GM21529 (cell line): ENCODE data around the gene SEPTIN1.
A peak's percentile ranks its signal among the peaks of the same experiment; 100 is the strongest.

Source experiments
- ATAC-seq: cut with Tn5 transposase; IDR thresholded peaks from one replicate; pipeline ENCODE4 v1.9.1; 2021; ENCODE audit not compliant: unreplicated experiment

The SEPTIN1 gene, protein sequence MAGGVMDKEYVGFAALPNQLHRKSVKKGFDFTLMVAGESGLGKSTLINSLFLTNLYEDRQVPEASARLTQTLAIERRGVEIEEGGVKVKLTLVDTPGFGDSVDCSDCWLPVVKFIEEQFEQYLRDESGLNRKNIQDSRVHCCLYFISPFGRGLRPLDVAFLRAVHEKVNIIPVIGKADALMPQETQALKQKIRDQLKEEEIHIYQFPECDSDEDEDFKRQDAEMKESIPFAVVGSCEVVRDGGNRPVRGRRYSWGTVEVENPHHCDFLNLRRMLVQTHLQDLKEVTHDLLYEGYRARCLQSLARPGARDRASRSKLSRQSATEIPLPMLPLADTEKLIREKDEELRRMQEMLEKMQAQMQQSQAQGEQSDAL

GRCh38 chr16:30382111-30382881 is at the start of gene SEPTIN1:
Gene SEPTIN1 (minus strand): TSS chr16:30382561. CDS start chr16:30382542, 19 bp downstream.
- ATAC-seq, result peak; percentile 33

DNA sequence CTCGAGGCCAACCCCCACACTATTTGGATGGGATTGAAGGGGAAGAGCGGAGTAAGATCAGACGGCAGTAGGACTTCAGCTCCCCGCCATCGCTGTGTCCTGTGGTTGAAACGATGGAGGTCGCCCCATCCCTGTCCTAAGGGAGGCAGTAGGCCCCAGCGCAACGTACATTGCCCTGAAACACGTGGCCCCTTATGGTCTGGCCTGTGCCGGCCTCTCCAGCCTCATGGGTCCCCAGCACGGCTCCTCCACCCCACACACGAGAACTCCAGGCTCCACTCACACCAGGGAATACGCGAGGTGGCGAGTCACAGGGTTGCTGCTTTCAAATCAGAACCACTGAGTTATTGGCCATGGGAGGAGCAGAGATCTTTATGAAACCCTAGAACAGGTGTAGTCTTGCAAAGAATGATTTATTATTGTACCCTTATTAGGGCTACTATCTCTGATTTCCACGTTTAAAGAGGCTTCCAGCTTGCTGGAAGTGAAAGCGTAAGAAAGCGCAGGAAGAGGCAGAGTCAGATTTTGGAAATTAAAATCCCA is 48.1 kb upstream of the SEPTIN1 start:
- peak; percentile 6 for ATAC-seq

GRCh38 chr16:30429678-30430427 is 47.5 kb upstream of the SEPTIN1 start, which contains the start of gene DCTPP1:
Gene DCTPP1 (minus strand): TSS chr16:30430030. CDS start chr16:30429980, 50 bp downstream.
- peak; percentile 94 for ATAC-seq

DNA sequence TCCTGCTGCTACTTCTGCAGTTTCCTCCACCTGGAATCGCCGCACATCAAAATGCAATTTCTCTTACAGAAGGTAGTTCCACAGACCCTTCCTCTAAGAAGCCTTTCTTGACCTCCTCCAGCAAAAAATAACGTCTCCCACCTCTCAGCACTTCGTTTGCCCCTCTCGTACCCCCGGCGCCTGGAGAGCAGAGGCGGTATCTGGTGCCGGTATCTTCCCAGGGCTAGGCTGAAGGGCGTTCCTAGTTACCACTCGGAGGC is 47.0 kb upstream of the SEPTIN1 start:
- peak; percentile 21 for ATAC-seq

GRCh38 chr16:30428055-30428454 is 45.7 kb upstream of the SEPTIN1 start:
- ATAC-seq, result no peak

DNA sequence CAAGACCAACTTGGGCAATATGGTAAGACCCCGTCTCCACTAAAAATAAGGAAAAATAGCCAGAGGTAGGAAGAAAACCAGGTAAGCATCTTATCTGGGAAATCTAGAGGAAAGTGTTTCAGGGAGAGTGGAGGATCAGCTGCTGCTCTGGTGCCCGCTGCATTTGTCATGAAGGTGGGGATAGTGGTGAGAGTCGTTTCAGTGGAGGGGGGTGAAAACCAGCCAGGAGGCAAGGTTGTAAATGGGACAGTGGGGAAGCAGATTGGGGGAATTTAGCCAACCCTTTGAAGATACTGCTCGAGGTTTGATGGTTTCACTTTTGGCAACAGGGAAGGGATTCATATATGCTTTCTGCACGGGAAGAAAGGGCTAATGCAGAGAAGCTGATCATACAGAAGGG is 38.6 kb upstream of the SEPTIN1 start:
- ATAC-seq, result no peak

DNA sequence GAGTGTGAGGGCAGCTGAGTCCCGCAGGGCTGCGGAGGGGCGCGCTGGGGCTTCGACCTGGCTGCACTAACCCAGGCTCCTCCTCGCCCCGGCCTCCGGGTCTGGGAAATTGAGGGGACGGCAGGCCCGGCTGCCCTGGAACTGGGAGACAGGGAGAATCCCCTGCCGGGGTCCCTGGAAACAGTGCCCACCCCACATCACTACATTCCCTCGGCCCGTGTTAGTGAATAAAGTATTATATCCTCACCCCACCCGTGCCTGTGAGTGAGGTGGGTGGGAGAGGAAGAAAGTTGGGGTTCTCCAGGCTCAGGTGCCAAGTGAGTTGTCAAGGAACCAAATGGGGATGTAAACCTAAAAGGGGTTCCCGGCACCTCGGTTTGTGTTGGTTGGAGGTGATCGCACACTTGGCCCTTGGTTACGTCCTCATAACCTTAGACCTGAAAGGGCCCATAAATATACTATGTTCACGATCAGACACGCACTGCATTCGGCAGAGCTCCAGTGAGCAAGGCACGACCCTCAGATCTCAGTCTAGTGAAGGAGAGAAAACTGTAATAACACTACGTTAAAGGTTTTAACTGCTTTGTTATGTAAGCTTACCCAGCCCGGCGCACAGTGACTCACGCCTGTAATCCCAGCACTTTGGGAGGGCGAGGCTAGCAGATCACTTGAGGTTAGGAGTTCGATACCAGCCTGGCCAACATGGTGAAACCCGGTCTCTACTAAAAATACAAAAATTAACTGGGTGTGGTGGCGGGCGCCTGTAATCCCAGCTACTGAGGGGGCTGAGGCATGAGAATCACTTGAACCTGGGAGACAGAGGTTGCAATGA is 36.2 kb upstream of the SEPTIN1 start:
- no peak for ATAC-seq

DNA sequence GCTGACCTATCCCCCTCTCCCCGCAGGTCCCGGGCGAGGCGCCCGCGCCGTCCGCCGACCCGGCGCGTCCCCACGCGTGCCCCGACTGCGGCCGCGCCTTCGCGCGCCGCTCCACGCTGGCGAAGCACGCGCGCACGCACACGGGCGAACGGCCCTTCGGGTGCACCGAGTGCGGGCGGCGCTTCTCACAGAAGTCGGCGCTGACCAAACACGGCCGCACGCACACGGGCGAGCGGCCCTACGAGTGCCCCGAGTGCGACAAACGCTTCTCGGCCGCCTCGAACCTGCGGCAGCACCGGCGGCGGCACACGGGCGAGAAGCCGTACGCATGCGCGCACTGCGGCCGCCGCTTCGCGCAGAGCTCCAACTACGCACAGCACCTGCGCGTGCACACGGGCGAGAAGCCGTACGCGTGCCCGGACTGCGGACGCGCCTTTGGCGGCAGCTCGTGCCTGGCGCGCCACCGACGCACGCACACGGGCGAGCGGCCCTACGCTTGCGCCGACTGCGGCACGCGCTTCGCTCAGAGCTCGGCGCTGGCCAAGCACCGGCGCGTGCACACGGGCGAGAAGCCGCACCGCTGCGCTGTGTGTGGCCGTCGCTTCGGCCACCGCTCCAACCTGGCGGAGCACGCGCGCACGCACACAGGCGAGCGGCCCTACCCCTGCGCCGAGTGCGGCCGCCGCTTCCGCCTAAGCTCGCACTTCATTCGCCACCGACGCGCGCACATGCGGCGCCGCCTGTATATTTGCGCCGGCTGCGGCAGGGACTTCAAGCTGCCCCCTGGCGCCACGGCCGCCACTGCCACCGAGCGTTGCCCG is 35.4 kb upstream of the SEPTIN1 start:
- peak; percentile 72 for ATAC-seq

GRCh38 chr16:30416624-30417528 is 34.5 kb upstream of the SEPTIN1 start:
- peak; percentile 16 for ATAC-seq

DNA sequence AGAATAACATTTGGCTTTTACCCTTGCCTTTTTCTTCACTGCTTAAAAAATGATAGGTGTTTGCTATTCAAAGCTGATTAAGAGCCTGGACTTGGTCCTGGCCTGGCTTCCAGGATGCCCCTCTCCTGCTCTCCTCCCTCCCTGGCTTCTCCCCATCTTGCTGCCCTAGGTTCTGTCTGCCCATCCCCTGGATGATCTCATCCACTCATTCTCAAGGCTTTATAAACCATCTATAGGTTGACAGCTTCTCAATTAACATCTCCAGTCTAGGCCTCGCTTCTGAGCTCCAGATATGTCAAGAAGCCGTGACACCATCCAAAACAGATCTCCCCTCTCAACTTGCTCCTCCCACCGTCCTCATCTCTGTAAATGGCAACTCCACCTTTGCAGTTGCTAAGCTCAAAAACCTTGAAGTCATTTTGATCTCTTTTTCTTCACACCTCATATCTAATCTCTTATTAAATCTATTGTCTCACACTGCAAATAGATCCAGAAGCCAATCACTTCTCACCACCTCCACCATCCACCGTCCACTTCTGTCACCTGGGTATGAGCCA is 33.8 kb upstream of the SEPTIN1 start:
- no peak for ATAC-seq

DNA sequence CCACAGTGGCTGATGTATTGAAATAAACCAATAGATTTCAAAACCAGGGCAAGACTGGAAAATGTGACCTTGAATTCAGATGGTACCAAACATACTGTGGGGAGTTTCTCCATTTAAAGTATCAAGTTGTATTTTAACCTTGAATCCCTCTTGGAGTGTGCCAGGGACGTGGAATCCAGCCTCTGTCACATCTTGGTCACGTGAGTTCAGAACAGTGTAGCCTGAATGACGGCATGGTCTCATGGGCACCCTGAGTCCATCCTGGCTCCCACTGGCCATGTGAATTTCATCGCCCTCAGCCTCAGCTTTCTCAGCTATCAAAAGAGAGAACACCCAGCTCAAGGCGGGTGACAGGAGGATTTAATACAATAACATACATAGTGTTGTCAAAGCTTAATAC is 31.8 kb upstream of the SEPTIN1 start:
- ATAC-seq, result no peak

- ATAC-seq, result no peak
Observed at GRCh38 chr16:30413112-30413806, 30.9 kb upstream of the SEPTIN1 start.

DNA sequence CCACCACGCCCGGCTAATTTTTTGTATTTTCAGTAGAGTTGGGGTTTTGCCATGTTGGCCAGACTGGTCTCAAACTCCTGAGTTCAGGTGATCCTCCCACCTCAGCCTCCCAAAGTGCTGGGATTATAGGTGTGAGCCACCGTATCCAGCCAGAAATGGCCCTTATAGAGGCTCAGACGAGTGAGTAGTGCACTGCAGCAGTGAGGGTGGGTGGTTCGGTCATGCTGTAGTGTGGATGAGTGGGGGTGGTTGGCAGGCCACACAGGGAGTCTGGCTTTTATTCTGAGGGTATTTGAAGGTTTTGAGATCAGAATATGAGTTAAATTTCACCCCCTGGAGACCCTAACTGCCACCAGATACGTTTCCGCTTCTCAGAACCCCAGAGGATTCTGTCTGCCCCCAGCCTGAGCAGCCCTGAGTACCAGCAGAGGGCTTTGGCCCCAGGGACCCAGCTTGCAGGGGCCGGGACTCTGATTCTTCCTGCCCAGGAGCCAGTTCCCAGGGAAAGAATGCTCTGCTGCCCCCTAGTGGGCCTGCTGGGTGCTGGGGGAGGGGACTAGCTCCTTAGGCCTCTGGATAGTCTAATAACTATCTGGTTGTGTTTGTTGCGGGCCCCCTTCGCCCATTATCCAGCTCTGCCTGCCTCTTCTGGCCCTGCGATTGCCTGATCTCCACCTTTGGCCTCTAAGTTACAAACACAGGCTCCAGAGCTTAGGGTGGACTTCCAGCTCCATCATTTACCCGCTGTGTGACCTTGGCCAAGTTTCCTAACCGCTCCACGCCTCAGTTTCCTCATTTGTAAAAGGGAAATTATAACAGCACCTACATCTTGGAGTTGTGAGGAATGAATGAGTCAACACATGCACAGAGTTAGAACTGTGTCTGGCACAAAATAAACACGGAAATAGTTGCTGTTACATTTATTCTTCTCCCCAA is 27.0 kb upstream of the SEPTIN1 start:
- ATAC-seq, result peak; percentile 44

- no peak for ATAC-seq
Observed at GRCh38 chr16:30407804-30408534, 25.6 kb upstream of the SEPTIN1 start.

- peak; percentile 77 for ATAC-seq
Observed at GRCh38 chr16:30407102-30407803, 24.9 kb upstream of the SEPTIN1 start, which contains the start of gene ZNF771. Gene ZNF771 (plus strand): TSS chr16:30407606. CDS start chr16:30408054, 448 bp downstream.
